ENCODE data around the gene SERPIND1.
"Not testable (repeated sequence)": the region's sequence is repeated elsewhere in the genome, so short reads cannot be mapped to it uniquely, and the experiment has no call there.

DNA sequence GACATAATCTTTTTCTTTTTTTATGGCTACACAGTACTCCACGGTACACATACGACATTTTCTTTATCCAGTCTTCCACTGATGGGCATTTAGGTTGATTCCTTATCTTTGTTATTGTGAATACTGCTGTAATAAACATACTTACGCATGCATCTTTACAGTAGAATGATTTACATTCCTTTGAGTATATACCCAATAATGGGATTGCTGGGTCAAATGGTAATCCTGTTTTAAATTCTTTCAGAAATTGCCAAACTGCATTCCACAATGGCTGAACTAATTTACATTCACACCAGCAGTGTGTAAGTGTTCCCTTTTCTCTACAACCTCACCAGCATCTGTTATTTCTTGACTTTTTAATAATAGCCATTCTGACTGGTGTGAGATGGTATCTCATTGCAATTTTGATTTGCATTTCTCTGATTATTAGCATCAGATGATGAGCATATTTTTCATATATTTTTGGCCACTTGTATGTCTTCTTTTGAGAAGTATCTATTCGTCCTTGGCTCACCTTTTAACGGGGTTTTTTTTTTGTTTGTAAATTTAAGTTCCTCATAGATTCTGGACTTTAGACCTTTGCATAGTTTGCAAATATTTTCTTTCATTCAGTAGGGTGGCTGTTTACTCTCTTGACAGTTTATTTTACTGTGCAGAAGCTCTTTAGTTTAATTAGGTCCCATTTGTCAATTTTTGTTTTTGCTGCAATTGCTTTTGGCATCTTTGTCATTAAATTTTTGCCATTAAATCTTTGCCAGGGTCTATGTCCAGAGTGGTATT lies 52.6 kb downstream of the SERPIND1 start:
- TF ChIP-seq, protein P1, sequence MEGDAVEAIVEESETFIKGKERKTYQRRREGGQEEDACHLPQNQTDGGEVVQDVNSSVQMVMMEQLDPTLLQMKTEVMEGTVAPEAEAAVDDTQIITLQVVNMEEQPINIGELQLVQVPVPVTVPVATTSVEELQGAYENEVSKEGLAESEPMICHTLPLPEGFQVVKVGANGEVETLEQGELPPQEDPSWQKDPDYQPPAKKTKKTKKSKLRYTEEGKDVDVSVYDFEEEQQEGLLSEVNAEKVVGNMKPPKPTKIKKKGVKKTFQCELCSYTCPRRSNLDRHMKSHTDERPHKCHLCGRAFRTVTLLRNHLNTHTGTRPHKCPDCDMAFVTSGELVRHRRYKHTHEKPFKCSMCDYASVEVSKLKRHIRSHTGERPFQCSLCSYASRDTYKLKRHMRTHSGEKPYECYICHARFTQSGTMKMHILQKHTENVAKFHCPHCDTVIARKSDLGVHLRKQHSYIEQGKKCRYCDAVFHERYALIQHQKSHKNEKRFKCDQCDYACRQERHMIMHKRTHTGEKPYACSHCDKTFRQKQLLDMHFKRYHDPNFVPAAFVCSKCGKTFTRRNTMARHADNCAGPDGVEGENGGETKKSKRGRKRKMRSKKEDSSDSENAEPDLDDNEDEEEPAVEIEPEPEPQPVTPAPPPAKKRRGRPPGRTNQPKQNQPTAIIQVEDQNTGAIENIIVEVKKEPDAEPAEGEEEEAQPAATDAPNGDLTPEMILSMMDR (IDR thresholded peaks at IDR 0.05; ENCODE audit: control extremely low read depth in 1 of 3, insufficient read depth in 1 of 3, low read depth in 1 of 3, low read length in 3 of 3): not testable (repeated sequence)
- TF ChIP-seq, protein P2, sequence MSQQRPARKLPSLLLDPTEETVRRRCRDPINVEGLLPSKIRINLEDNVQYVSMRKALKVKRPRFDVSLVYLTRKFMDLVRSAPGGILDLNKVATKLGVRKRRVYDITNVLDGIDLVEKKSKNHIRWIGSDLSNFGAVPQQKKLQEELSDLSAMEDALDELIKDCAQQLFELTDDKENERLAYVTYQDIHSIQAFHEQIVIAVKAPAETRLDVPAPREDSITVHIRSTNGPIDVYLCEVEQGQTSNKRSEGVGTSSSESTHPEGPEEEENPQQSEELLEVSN (IDR thresholded peaks at IDR 0.05): not testable (repeated sequence)
- TF ChIP-seq PHF8 (conservative IDR thresholded peaks at IDR 0.05; ENCODE audit: low read depth, low read length); EZH2 (IDR thresholded peaks at IDR 0.05; ENCODE audit: low read depth, low read length, severe bottlenecking); SIN3A (conservative IDR thresholded peaks at IDR 0.05 in 1 of 2, IDR thresholded peaks at IDR 0.05 in 1 of 2; ENCODE audit: low read depth in 1 of 2, low read length in 2 of 2); EP300 (IDR thresholded peaks at IDR 0.05; ENCODE audit: borderline replicate concordance in 1 of 2, low read depth in 2 of 2, low read length in 2 of 2); ASH2L (IDR thresholded peaks at IDR 0.05; ENCODE audit: low read length); TAF7 (optimal IDR thresholded peaks at IDR 0.05; ENCODE audit: borderline replicate concordance, low read depth, low read length); CHD2 (IDR thresholded peaks at IDR 0.05; ENCODE audit: low read length); POLR2AphosphoS5 (IDR thresholded peaks at IDR 0.05; ENCODE audit: low read depth, low read length): not testable (repeated sequence)
- TF ChIP-seq, protein P3, sequence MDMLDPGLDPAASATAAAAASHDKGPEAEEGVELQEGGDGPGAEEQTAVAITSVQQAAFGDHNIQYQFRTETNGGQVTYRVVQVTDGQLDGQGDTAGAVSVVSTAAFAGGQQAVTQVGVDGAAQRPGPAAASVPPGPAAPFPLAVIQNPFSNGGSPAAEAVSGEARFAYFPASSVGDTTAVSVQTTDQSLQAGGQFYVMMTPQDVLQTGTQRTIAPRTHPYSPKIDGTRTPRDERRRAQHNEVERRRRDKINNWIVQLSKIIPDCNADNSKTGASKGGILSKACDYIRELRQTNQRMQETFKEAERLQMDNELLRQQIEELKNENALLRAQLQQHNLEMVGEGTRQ (IDR thresholded peaks at IDR 0.05; ENCODE audit: low read length): not testable (repeated sequence)

Data from H1 (cell line).